ENCODE measurements around the gene KRT6B.

Gene KRT6B

DNA sequence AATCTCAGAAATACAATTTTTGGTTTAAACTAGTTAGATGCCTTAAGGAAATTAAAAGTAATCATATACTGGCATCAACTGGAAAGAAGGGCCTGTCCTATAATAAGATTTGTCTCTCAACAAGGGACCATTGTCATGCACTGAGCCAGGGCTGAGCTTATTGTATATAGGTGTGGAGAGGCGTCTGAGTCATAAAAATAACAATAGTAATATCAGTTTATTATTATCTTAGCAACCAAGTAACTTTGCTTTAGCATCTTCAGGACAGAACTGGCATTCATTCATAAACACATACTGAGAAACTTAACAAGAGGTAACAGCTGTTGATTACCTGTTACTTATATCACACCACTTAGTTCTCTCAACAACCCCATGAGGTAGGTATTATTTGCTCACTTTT, 24.9 kb downstream of the KRT6B start:
- Histone ChIP-seq H3K4me1 (ENCODE audit: control insufficient read depth, insufficient read depth, low read length) (no peaks in the 10 kb centered on the region), H3K27ac (ENCODE audit: extremely low read depth, low read depth, low read length) (no peak overlapping the region), H3K4me3 (ENCODE audit: low read depth, low read length) (no peak overlapping the region), H3K36me3 (ENCODE audit: control insufficient read depth in 2 of 2, insufficient read depth in 1 of 2, low read length in 2 of 2) (no peaks in the 10 kb centered on the region), H3K9me3 (ENCODE audit: control insufficient read depth, insufficient read depth, low read depth, low read length) (no peaks in the 10 kb centered on the region)
- POLR2A ChIA-PET, result interaction anchor here (0.6 kb wide), 1 partner anchor 185 kb away, joined by 3 read pairs; no protein-coding TSS in a partner anchor
- CTCF ChIA-PET, result interaction anchor here (0.8 to 1.7 kb wide), 5 partner anchors 11 to 80 kb away, joined by 3 to 6 read pairs (median 3); no protein-coding TSS in a partner anchor
- TF ChIP-seq IKZF3 (tag by site-specific recombination; IDR thresholded peaks at IDR 0.05), result no peak
- TF ChIP-seq, protein P1, sequence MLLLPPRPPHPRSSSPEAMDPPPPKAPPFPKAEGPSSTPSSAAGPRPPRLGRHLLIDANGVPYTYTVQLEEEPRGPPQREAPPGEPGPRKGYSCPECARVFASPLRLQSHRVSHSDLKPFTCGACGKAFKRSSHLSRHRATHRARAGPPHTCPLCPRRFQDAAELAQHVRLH (tag by site-specific recombination; IDR thresholded peaks at IDR 0.05), result no peak

DNA sequence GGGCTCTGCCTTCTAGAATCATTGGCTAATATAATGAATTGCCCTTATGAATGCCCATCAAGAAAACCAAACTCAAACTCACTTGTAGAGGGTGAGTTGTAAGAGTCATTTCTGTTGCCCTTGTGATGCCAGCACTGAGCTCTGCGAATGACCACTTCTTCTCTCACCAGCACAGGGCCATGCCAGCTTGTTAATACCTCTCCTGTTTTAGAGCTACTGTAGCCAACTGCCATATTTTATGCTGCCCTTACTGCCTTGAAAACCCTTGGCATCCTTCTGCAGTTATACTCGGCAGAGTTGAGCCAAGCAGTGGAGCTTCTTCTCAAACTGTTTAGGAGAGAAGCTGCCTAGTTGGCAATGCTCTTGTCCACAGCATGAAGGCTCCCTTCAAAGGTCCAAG, 25.9 kb downstream of the KRT6B start:
- CTCF ChIA-PET, result interaction anchor here (0.9 to 1.5 kb wide), 2 partner anchors 12 to 54 kb away, joined by 3 read pairs; no protein-coding TSS in a partner anchor
- TF ChIP-seq MYNN (tag by site-specific recombination; IDR thresholded peaks at IDR 0.05; ENCODE audit: borderline replicate concordance) (no peak), ZNF521 (tag by site-specific recombination; IDR thresholded peaks at IDR 0.05) (no peak)
- Histone ChIP-seq H3K9me3 (ENCODE audit: control insufficient read depth, insufficient read depth, low read depth, low read length) (no peaks in the 10 kb centered on the region), H3K4me1 (ENCODE audit: control insufficient read depth, insufficient read depth, low read length) (no peaks in the 10 kb centered on the region), H3K4me3 (ENCODE audit: low read depth, low read length) (no peak overlapping the region), H3K27ac (ENCODE audit: extremely low read depth, low read depth, low read length) (no peak overlapping the region), H3K36me3 (ENCODE audit: control insufficient read depth in 2 of 2, insufficient read depth in 1 of 2, low read length in 2 of 2) (no peaks in the 10 kb centered on the region)
- POLR2A ChIA-PET, result no interaction called here

DNA sequence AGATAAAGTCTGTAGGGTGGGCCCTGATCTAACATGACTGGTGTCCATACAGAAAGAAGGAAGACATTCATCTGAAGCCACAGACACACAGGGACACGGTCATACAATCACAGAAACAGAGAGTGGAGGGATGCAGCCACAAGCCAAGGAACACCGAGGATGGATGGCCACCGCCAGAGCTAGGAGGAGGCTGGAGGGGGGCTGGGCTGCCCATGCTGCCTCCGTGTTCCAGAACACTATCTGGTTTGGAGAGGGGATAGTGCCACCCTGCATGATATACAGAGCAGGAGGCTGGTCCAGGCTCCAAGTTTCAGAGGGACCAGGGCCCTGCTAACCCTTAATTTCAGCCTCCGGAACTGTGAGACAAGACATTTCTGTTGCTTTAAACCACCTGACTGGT, 26.5 kb downstream of the KRT6B start:
- no peaks in the 10 kb centered on the region for H3K9me3 ChIP-seq (ENCODE audit: control insufficient read depth, insufficient read depth, low read depth, low read length)
- H3K4me1 ChIP-seq (ENCODE audit: control insufficient read depth, insufficient read depth, low read length), result no peaks in the 10 kb centered on the region
- no peak overlapping the region for H3K27ac ChIP-seq (ENCODE audit: extremely low read depth, low read depth, low read length)
- ChIA-PET CTCF (interaction anchor here (0.9 to 1.5 kb wide), 2 partner anchors 12 to 53 kb away, joined by 3 read pairs; no protein-coding TSS in a partner anchor), POLR2A (no interaction called here)
- H3K4me3 ChIP-seq (ENCODE audit: low read depth, low read length), result no peak overlapping the region
- H3K36me3 ChIP-seq (ENCODE audit: control insufficient read depth in 2 of 2, insufficient read depth in 1 of 2, low read length in 2 of 2), result no peaks in the 10 kb centered on the region
- TF ChIP-seq ZNF146 (tag by site-specific recombination; IDR thresholded peaks at IDR 0.05) (no peak), HOXD13 (CRISPR knock-in tag; IDR thresholded peaks at IDR 0.05; ENCODE audit: borderline replicate concordance) (no peak), BCL11A (tag by site-specific recombination; IDR thresholded peaks at IDR 0.05; ENCODE audit: low read depth) (no peak), ZNF169 (tag by site-specific recombination; IDR thresholded peaks at IDR 0.05) (no peak), ZNF24 (tag by site-specific recombination; IDR thresholded peaks at IDR 0.05) (no peak), KLF10 (tag by site-specific recombination; IDR thresholded peaks at IDR 0.05) (no peak), ZNF626 (tag by site-specific recombination; IDR thresholded peaks at IDR 0.05) (no peak)
- TF ChIP-seq, protein P2, sequence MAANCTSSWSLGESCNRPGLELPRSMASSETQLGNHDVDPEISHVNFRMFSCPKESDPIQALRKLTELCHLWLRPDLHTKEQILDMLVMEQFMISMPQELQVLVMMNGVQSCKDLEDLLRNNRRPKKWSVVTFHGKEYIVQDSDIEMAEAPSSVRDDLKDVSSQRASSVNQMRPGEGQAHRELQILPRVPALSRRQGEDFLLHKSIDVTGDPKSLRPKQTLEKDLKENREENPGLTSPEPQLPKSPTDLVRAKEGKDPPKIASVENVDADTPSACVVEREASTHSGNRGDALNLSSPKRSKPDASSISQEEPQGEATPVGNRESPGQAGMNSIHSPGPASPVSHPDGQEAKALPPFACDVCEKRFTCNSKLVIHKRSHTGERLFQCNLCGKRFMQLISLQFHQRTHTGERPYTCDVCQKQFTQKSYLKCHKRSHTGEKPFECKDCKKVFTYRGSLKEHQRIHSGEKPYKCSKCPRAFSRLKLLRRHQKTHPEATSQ (tag by site-specific recombination; IDR thresholded peaks at IDR 0.05), result no peak
- TF ChIP-seq, protein P1 (tag by site-specific recombination; IDR thresholded peaks at IDR 0.05), result no peak
- TF ChIP-seq, protein P3, sequence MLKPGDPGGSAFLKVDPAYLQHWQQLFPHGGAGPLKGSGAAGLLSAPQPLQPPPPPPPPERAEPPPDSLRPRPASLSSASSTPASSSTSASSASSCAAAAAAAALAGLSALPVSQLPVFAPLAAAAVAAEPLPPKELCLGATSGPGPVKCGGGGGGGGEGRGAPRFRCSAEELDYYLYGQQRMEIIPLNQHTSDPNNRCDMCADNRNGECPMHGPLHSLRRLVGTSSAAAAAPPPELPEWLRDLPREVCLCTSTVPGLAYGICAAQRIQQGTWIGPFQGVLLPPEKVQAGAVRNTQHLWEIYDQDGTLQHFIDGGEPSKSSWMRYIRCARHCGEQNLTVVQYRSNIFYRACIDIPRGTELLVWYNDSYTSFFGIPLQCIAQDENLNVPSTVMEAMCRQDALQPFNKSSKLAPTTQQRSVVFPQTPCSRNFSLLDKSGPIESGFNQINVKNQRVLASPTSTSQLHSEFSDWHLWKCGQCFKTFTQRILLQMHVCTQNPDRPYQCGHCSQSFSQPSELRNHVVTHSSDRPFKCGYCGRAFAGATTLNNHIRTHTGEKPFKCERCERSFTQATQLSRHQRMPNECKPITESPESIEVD (tag by site-specific recombination; IDR thresholded peaks at IDR 0.05), result no peak

All from HEK293 (cell line).